ENCODE measurements around the gene MCTP1. TPM values are rescaled to one million over a fixed set of nuclear protein-coding genes. Genes with fewer than 3 reads are reported as not detected.

The MCTP1 gene
- total RNA-seq, 1 experiment from 2014 or later = 48.2 TPM

DNA sequence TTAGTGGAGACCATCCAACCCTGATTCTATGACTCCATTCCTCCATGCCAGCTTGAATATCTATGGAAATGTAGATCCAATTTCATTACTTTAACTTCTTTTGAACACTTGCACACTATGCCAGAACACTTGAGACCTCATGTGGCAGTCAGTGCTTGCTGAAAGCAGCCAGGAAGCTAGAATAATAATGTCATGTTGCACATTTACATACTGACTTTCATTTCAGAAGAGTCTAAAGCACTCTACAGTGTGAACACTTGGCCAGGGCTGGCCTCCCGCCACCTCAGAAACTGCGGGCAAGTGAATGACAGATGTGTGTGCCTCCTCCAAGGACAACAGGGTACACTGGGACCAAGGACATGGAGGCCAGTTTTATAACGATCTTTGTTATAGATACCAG, 569.1 kb downstream of the MCTP1 start:
- in situ Hi-C loops (cut with HindIII; ENCODE audit: low pct_unique_long_range_greater_than_20kb, low sequenced_read_pairs) = no loop called here
- DNase-seq (ENCODE audit: low read depth, low spot score) = no peak

DNA sequence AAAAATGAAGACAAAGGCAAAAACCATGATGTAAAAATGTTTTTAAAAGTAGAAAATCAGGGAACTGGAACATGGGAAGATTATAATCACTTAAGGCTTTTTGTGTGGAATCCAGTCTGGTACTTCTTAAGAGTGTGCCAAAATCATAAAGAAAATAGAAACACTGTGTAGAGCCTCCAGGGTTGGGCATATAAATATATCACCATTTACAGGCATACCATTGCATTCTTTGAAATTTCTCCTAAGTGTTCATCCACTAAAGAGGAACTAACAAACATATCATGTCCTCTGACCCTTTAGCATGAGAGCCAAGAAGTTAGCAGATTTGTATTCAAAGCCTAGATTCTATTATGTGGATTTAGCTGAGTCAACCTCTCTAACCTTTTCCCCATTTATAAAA, 573.1 kb downstream of the MCTP1 start:
- DNase-seq (ENCODE audit: low read depth, low spot score) = no peak
- in situ Hi-C loops (cut with HindIII; ENCODE audit: low pct_unique_long_range_greater_than_20kb, low sequenced_read_pairs) = no loop called here

DNA sequence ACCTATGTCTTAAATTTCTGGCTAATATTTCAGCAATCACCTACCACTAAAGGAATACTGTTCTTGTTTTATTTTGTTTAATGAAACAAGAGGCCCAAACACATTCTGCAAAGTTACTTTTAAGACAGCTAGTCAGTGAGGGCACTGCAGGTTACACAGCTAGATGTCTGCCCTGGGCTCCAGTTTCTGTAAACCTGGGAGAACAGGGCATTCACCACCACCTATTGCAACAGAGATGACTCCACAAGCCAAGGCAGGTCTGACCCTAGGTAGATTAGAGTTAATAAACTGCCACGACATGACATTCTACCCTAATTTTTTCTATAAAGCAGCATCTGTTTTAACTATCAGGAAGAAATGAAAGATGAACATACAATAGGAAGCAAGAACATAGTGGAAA, 575.6 kb downstream of the MCTP1 start:
- DNase-seq (ENCODE audit: low read depth, low spot score) = no peak
- in situ Hi-C loops (cut with HindIII; ENCODE audit: low pct_unique_long_range_greater_than_20kb, low sequenced_read_pairs) = no loop called here

DNA sequence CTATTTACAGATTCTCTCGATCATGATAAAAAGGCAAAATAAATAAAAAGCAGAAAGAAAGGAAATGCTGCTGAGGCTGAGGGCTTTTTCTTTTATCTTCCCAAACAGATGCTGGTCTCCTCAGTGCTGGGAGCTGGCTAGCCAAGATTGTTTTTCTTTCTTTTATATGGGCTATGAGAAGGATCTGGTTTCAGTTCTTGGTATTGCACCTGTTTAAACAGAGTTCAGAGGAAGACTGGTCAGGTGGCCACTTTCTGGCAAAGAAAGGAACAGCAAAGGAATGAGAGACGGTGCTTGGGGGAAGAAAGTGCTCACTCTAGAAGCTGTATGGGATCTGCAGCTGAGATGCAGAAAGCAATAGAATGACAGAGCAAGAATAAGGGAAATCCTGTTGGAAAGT, 577.5 kb downstream of the MCTP1 start:
- no peak for DNase-seq (ENCODE audit: low read depth, low spot score)
- in situ Hi-C loops (cut with HindIII; ENCODE audit: low pct_unique_long_range_greater_than_20kb, low sequenced_read_pairs) = no loop called here

DNA sequence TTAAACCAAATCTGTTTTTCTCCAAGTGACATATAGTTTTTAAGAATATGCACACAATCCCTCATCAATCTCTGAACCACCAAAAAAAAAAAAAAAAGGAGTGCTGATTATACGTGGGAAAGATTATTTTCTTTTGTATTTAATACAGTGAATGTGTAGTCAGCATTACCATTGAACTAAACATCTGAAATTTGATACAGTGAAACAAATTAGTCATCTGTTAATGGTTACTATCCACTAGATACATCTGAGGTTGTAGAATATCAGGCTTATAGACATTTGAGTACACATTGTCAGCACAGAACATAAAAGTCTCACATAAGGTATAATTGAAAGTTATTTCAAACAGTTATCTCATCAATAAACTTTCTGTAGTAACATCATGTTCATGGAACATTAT, 579.5 kb downstream of the MCTP1 start:
- no peak for DNase-seq (ENCODE audit: low read depth, low spot score)
- in situ Hi-C loops (cut with HindIII; ENCODE audit: low pct_unique_long_range_greater_than_20kb, low sequenced_read_pairs) = no loop called here

DNA sequence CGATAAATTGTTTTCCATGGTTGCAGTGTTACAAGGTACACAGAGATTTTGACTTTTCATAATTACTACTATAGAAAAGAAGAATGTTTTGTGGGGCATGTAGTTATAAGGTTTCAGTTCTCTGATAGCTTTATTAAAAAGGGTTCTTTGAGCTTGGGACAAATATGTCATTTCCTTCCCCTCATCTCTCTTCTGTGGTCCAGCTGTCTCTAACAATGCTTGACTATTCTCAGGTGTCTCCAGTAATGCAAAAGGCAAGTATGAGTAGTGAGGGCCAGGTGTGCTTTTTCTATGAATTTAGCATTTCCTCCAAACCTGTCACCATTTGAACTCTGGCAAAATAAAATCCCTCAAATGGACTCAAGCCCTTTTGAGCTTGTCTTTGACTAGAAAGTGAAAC, 582.2 kb downstream of the MCTP1 start:
- in situ Hi-C loops (cut with HindIII; ENCODE audit: low pct_unique_long_range_greater_than_20kb, low sequenced_read_pairs) = no loop called here
- DNase-seq (ENCODE audit: low read depth, low spot score) = no peak

DNA sequence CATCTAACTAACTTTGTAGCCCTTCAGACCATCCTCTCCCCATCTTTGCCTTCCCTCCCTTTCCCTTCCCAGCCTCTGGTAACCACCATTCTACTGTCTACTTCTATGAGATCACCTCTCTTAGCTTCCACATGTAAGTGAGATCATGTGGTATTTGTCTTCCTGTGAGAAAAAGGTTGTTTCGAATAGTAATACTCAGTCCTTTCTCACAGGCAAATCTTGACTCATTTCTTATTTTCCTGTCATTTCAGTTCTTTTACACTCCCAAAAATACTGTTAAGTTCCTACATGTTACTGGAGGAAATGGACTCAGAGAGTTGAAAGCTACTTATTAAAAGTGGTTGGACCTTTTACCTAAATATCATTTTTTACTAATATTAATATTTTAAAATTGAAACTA, 584.3 kb downstream of the MCTP1 start:
- DNase-seq (ENCODE audit: low read depth, low spot score) = no peak
- in situ Hi-C loops (cut with HindIII; ENCODE audit: low pct_unique_long_range_greater_than_20kb, low sequenced_read_pairs) = no loop called here

DNA sequence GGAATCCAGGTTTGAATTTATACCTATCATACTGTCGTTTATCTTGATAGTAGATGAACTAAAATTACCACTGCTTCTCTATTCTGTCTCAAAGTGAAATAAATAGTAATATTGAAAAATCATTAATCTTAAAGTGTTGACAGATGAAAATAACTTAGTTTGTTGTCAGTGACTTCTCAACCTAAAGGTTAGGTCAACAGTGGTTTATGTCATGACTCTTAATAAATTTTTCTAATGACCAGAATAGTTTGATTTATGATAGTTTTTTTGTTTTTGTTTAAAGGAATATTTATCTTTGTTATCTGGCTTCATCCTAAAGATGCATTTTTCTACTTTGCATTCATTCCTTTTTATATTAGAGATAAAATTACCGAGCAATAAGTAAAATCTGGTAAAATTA, 585.3 kb downstream of the MCTP1 start:
- in situ Hi-C loops (cut with HindIII; ENCODE audit: low pct_unique_long_range_greater_than_20kb, low sequenced_read_pairs) = no loop called here
- DNase-seq (ENCODE audit: low read depth, low spot score) = no peak

DNA sequence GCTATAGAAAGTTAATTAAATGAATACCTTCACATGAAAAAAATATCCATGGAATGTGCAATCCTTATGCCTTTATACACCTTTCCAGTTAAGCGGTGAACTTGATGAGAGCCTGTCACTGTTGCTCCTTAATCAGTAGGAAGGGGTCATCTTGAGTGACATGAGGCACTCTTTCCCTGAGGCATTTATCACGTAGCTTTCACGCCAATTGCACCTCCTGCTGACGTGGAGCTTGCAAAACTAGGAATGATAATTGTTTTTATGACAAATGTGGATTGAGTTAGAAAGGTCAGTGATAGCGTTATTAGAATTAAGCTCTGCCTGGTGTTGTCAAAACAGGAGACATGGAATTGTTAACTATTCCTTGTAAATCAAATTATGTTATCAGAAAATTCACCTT, 586.7 kb downstream of the MCTP1 start:
- in situ Hi-C loops (cut with HindIII; ENCODE audit: low pct_unique_long_range_greater_than_20kb, low sequenced_read_pairs) = no loop called here
- DNase-seq (ENCODE audit: low read depth, low spot score) = peak; percentile 79

DNA sequence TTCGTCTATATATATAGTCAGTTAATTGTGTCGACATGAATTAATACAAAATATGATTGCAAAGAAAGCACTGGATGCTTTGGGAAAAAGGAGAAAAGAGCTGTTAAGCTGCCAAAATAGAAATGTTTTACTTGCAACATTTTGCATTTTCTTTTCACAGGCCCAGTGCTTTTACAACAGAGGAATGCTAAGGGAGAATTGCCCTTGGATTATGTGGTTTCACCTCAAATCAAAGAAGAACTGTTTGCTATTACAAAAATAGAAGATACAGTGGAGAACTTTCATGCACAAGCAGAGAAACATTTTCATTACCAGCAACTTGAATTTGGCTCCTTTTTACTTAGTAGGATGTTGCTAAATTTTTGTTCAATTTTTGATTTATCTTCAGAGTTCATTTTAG, 590.2 kb downstream of the MCTP1 start:
- in situ Hi-C loops (cut with HindIII; ENCODE audit: low pct_unique_long_range_greater_than_20kb, low sequenced_read_pairs) = no loop called here

DNA sequence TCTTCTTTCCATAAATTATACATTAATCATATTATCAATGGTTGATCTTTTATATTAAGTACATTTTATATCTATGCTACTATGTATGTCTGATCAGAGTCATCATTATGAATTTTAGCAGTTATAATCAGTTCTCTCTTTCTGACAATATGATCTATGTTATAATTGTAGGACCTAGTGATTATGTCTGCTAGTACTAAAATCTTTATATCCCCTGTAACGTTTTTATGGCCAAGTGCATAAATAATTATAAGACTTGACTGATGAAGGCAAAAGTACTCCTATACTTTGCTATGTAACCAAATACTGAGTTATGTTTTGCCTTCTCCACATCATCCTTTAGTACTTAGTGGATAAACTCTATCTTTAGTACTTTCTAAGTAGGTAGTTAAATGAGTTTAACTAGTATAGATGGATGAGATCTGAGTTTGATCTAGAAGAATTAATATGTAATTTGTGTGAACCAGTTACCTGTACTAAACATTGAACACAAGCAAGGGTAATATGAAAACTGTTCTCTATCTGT, 591.0 kb downstream of the MCTP1 start:
- in situ Hi-C loops (cut with HindIII; ENCODE audit: low pct_unique_long_range_greater_than_20kb, low sequenced_read_pairs) = no loop called here
- DNase-seq (ENCODE audit: low read depth, low spot score) = no peak

More for the DNA sequence above, 590.2 kb downstream of the MCTP1 start:
- no peak for DNase-seq (ENCODE audit: low read depth, low spot score)

DNA sequence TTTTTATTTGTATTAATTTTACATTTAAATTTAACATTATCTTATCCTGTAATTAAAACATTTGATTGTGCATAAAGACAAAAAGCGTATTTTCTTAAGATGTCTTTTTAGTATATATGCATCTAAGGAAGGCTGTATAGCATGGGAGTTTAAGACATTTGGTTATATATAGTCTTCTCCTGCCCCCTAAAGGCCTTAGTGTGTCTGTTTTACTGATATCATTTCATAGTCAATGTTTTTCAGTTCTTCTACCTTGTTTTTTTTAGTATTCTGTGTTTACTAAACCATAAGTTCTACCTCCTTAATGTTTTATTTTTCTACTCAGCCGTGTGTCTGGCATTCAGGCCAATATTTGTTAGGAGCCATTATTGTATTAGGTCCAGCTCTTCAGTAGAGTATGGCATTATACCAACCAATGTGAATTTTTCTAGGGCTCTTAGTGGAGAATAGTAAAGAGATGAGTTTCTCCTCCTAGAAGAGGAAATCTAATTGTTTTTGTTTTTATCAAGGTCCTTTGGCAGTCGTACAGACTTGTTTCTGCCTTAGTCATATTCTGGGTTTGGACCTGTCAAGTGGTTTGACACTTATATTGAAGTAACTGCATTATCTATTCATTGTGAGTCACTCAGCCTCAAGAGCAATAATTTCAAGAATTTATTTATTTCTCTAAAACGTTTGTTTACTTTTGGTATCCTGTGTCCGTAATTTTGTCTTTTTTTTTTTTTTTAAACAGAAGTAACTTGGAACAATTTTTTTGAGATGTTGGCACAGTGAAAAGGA, 591.7 kb downstream of the MCTP1 start:
- peak; percentile 74 for DNase-seq (ENCODE audit: low read depth, low spot score)
- in situ Hi-C loops (cut with HindIII; ENCODE audit: low pct_unique_long_range_greater_than_20kb, low sequenced_read_pairs) = no loop called here

DNA sequence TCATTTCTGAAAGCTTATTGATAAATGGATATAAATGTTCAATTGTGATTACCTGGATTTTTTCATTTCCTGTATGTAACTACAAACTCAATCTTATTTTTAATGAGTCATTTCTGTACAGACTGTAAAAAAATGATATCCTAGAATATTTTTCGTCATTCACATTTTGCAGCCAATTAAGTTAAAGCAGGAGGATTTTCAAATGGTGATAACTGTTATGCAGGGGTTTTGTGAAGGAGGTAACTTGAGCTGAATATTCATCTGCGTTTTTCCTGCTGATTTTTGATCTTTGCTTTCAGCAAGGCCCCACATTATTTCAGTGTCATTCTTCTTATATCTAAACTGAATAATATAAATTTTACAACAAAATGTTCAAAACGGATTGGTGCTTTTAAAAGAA, 592.3 kb downstream of the MCTP1 start:
- DNase-seq (ENCODE audit: low read depth, low spot score) = no peak

DNA sequence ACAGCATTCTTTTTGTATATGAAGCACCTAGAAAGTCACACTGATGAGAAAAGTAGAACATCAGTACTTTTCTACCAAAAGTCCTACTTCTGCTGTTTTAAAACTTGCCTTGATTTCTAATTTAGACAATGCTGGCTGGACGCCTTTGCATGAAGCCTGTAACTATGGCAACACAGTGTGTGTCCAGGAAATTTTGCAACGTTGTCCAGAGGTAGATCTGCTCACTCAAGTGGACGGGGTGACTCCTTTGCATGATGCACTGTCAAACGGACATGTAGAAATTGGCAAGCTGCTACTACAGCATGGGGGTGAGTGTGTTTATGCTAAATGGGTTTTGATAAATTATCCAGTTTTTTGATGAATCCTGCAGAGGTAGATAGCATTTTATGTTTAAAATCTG, 592.9 kb downstream of the MCTP1 start:
- DNase-seq (ENCODE audit: low read depth, low spot score) = no peak
- in situ Hi-C loops (cut with HindIII; ENCODE audit: low pct_unique_long_range_greater_than_20kb, low sequenced_read_pairs) = no loop called here

More for the DNA sequence above, 592.3 kb downstream of the MCTP1 start:
- in situ Hi-C loops (cut with HindIII; ENCODE audit: low pct_unique_long_range_greater_than_20kb, low sequenced_read_pairs) = no loop called here

DNA sequence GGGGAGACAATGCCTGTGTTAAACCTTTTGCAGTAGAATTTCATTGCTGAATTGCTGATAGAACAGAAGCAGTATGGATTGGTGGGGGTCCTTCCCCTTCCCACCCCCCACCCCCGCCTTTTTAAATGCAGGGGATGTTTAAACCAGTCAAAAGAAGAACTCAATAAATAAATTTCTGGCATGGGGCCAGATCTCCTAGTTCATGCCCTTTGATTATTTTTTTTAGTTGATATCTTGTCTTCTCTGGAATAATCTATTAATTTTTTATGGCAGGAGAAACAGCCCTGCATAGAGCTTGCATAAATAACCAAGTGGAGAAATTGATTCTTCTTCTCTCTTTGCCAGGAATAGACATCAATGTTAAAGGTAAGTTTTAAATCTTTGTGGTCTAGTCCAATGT, 593.6 kb downstream of the MCTP1 start:
- in situ Hi-C loops (cut with HindIII; ENCODE audit: low pct_unique_long_range_greater_than_20kb, low sequenced_read_pairs) = no loop called here

DNA sequence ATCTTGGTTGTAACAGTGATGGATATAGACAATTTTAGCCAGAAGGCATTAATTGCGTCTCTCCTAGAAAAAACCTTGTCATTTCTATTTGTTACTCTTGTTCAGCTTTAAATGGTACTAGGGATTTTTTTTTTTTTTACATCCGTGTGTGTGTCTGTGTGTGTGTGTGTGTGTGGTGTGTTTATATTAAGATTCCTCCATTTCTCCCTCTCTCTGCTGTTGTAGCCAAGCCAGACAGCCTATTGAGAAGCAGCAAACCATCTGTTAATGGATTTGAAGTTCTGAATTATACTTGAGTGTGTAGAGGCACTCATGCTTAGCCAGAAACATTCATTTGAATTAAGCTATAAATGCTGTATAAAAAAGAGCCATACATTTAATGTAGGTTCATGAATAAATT, 594.1 kb downstream of the MCTP1 start:
- in situ Hi-C loops (cut with HindIII; ENCODE audit: low pct_unique_long_range_greater_than_20kb, low sequenced_read_pairs) = no loop called here
- DNase-seq (ENCODE audit: low read depth, low spot score) = no peak

More for the DNA sequence above, 593.6 kb downstream of the MCTP1 start:
- no peak for DNase-seq (ENCODE audit: low read depth, low spot score)

DNA sequence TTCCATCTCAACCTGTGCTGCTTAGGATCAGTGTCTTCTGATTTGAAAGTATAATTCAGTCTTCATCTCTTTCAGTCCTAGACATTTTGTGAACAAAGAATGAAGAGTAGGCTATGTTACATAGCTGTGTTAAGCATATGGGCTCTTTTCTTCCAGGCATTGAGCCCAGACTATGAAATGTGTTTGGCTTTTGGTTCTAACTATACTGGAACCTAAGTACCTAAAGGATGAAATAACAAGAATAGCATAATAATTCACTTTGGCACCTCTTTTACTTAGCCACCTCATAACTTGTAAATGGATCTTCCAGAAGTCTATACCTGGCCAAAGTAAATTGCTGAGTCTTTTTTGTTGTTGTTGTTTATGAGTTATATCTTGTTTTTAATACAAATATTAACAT, 595.0 kb downstream of the MCTP1 start:
- DNase-seq (ENCODE audit: low read depth, low spot score) = no peak
- in situ Hi-C loops (cut with HindIII; ENCODE audit: low pct_unique_long_range_greater_than_20kb, low sequenced_read_pairs) = no loop called here

DNA sequence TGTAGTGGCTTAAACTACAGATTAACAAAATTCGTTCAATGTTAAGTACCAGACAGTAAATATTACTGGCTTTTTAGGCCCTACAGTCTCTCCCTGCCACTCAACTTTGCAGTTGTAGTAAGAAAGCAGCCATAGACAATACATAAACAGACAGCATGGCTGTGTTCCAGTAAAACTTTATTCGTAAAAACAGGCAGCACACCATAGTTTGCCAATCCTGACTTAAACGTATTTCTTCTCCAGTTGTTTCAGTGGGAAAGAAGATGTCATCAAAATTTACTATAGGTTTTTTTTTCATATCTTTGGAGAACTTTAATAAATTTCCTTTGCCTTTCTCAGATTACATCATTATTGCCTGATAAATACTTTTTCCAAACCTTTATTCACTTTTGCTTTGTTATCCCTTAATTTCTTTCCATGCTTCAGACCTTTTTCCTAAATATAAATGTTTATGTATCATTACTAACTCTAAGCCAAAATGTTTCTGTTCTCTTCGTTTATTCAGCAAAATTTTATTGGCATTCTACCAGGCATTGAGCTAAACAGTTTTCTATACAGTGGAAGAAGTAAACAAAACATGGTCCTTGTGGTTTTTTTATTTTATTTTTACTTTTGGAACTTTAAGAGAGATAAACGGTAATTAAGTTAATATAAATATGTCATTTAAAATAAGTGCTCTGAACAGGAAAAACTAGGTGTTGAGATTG, 601.9 kb downstream of the MCTP1 start:
- in situ Hi-C loops (cut with HindIII; ENCODE audit: low pct_unique_long_range_greater_than_20kb, low sequenced_read_pairs) = no loop called here
- DNase-seq (ENCODE audit: low read depth, low spot score) = no peak

Data from SK-MEL-5 (cell line).